ENCODE data around the gene UBR2.
A peak's percentile ranks its signal among the peaks of the same experiment; 100 is the strongest.

UBR2 gene

DNA sequence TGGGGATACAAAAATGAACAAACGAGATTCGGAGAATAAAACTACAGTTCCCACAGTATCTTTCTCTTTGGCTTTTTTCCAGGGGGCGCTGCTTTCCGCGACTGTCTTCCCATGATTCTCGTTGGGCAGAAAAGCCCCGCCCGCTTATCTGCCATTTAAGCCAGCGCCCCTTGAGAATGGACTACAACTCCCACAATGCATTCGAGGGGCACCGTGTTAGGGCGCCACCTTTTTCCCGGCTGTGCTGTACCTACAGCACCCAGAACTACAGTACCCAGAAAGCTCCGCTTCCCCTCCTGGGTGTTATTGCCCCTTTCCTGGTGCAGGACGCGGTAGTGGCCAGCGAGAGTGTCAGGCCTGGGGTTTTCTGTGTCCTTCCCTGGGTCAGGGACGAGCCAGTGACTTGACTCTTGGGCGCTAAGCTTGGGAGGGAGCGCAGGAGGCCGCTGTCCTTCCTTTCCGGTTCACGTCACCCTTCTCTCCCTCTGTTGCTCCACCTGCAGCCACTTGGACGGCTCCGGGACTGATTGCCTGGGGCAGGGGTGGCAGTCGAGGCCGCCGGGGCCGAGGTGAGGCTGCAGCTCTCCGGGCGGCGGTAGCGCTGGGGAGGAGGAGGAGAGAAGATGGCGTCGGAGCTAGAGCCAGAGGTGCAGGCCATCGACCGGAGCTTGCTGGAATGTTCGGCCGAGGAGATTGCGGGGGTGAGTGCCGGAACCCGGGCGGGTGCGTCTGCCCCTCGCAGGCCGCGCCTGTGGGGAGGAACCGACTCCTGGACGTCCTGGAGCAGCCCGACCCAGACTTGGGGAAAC, at the start of gene UBR2:
TSS of gene UBR2 (plus strand) at position 333 of the 809 bp plus-strand sequence. CDS start at position 624, 291 bp downstream.
- Histone ChIP-seq H3K4me3 (peak within 1 kb of the TSS; percentile 65 to 95 (median 82)), H3K27ac (peak within 1 kb of the TSS; percentile 72 to 99 (median 94))

DNA sequence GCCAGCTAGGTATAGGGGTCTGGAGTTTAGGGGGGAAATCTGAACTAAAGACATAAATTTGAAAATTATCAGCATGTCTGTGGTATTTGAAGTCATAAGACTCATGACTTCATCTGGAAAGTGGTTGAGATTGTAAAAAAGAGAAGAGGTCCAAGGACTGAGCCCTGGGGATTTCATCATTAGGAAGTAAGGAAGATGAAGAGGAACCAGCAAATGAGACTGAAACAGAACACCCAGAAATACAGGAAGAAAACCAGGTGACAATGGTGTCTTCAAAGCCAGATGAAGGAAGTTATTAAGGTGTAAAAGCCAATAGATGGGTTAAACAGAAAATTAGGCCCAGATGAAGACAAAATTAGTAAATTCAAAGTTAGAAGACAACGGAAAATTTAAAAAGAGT, 49.1 kb upstream of the UBR2 start:
- H3K27ac ChIP-seq = peak overlapping the region in 3 of 21 experiments; percentile 19 to 59 (median 38)
- H3K4me3 ChIP-seq = no peak overlapping the region

DNA sequence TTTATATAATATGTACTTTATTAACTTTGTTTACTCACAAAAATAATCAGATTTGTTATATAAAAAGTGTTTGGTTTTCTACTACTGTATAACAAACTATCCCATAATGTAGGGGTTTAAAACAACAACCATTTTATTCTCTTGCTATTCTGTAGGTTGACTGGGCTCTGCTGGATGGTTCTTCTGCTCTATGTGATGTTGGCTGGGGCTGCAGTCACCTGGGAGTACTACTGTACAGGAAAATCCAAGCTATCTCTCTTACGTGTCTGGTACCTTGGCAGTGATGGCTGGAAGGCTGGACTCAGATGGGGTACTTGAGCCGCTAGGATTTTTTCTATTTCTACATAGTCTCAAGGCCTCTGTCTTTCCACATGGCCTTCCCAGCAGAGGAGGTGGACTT, 44.0 kb upstream of the UBR2 start:
- no peak overlapping the region for H3K27ac ChIP-seq
- no peak overlapping the region for H3K4me3 ChIP-seq

DNA sequence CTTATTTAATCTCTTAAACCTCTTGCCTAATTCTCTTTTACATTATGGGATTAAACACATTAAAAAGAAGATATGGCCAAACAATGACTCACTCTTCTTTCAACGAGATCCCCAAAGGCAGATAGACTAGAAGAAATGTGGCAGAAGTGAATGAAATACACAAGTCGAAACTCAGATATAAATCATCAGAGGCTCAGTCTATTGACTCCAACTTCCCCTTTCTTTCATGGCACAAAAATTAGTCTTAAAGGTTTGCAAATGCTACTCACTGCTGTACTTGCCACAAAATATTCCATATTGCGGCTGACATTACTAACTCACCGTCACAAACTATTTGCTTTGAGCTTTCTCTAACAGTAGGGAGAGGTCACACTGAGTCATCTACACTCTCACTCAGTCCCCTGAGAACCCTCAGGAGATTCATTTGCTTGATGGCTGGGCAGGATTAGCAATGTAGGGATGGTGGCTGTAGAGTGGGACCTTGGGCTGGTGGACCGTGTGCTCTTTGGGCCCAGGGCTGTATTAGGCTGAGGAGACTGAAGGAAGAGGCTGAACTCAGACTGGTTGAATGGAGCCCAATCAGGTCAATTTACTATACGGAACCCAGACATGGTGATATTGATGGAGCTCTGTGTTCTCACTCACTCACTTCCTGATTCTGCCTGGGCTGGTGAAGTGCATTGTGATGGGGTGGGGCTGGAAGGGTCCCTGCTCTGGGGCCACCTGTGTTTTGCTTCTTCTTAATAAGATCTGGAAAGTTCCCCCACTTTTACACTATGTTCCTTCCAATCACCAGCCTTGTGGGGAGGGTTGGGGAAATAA, 42.8 kb upstream of the UBR2 start:
- H3K4me3 ChIP-seq = no peak overlapping the region
- H3K27ac ChIP-seq = peak overlapping the region in 2 of 21 experiments; percentile 11 to 34

DNA sequence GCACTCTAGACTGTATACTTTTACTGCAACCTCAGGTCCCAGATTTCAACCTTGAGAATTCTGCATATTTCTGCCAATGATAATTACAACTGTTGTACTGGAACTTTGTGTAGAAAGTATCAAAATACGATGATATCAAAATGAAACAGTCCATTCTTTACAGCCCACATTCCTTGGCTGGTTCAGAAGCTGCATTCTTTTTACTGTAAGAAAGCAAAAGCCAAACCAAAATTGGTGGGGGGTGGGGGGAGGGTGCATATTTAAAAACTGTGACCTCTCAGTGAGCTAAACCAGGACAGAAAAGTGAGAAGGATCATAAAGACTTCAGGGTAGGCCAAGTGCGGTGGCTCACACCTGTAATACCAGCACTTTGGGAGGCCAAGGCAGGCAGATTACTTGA, 41.8 kb upstream of the UBR2 start:
- Histone ChIP-seq H3K4me3 (no peak overlapping the region), H3K27ac (no peak overlapping the region)

DNA sequence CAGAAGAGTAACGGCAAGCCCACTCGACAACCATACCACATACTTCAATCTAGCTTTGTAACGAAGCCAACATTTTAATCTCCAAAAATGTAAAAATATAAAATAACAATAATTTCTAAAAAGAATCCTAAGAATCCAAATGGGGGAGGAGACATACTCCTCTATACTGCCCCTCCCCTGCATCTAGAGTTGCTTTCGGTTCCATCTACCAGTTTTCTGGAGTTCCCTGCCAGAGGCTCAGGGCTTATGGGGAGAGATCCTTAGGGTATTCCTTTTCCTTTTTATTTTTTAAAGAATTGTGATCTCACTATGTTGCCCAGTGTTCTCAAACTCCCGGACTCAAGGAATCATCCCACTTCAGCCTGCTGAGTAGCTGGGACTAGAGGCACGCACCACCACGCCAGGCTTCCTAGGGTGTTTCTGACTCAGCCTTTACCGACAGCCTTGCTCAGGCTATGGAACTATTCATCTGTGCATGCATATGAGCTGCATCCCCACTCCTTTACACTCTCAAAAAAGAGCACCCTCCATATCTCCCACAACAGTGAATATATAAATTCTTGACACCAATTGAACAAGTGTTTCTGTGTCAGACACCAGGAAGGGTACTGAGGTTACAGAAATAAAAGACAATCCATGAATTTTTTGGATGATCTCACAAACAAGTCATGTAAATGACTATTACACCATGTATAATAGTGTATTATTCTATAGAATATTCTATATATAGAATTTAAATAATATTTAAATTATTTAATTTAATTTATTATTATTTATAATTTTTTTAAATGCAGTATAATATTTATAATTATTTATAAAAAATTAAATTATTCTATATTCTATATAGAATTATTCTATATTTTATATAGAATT, 40.7 kb upstream of the UBR2 start:
- Histone ChIP-seq H3K27ac (no peak overlapping the region), H3K4me3 (no peak overlapping the region)

DNA sequence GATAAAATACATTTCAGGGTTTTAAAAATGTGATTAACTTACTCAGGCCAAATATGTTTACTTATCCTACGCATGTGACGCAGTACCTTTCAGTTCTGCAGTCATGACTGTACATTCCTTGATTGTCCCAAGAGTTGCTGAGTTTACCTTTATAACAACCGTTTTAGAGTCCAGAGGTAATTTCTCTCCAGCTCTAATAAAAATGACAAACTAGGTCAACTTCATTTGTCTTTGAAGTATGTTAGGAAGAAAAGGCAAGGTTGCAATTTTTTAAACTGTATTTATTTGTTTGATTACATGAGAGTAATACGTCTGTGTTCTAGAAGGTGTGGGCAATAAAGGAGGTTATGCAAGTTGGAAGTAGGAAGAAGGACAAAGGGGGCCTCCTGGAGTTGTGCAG, 38.6 kb upstream of the UBR2 start:
- Histone ChIP-seq H3K4me3 (no peak overlapping the region), H3K27ac (no peak overlapping the region)

DNA sequence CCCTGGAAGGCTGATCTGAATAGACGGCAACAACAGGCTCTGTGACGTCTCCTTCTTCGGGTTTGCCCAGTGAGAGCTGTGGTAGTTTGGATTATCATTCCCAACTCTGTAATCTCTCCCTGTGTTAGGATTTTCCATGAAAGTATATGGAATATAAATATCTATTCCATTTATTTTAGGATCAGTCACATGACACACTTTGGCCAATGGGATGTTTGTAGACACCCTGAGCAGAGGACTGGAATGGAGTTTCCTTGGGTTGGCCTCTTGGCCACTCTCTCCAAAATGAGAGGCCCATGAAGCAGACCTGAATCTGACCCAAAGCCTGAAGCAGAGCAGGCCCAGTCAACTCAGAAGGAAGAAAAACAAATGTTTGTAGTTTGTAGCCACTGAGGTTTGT, 37.2 kb upstream of the UBR2 start:
- Histone ChIP-seq H3K27ac (no peak overlapping the region), H3K4me3 (no peak overlapping the region)

DNA sequence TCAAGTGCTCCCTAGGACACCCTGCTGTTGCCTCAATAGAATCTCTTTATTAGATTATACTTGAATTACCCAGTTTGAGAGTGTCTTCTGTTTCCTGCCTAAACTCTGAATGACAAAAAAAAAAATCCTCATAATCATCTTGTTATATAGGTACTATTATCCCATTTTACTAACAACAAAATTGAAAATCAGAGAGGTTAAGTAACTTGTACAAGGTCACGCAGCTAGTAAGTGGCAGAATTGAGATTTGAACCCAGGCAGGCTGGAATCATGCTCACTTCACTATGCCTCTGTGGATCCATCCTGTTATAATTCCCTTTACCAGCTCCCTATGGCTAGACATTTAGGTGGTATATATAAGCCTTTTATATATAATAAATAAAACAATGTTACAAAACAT, 36.6 kb upstream of the UBR2 start:
- no peak overlapping the region for H3K4me3 ChIP-seq
- H3K27ac ChIP-seq = no peak overlapping the region

DNA sequence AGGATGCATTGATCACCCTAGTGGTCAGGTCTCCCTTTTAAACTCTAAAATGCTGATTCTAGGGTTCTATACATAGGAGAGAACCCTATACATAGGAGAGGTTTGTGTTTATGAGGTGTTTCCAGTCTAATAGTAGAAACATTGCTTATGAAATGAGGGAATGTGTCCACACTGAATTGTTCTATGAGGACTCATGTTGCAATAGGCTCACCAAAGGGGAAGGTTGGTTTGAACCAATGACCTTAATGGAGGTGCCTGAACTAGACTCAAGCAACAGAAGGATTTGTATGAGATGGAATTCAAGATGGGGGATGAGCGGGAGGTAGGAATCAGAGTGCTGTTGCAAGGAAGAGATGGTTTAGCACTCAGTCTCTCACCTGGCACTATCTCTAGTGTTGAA, 33.5 kb upstream of the UBR2 start:
- H3K4me3 ChIP-seq = no peak overlapping the region
- peak overlapping the region in 1 of 21 experiments; percentile 8 for H3K27ac ChIP-seq

DNA sequence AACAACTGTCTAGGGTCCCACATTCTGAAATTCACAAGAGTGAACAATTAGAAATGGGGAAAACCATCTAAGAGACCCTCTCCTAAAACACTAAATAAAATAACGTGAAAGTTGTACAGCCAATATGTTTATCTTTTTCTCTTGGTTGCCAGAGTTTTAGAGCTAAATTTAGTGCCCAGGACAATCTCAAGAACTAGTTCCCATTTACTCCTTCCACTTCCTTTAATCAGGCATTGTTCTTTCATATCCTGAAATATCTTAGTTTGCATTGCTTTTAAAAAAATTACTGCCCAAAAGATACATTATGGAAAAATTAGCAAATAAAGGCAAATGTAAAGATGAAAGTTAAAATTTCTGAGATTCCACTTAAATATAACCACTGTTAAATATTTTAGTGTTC, 33.1 kb upstream of the UBR2 start:
- Histone ChIP-seq H3K27ac (peak overlapping the region in 1 of 21 experiments; percentile 8), H3K4me3 (no peak overlapping the region)

DNA sequence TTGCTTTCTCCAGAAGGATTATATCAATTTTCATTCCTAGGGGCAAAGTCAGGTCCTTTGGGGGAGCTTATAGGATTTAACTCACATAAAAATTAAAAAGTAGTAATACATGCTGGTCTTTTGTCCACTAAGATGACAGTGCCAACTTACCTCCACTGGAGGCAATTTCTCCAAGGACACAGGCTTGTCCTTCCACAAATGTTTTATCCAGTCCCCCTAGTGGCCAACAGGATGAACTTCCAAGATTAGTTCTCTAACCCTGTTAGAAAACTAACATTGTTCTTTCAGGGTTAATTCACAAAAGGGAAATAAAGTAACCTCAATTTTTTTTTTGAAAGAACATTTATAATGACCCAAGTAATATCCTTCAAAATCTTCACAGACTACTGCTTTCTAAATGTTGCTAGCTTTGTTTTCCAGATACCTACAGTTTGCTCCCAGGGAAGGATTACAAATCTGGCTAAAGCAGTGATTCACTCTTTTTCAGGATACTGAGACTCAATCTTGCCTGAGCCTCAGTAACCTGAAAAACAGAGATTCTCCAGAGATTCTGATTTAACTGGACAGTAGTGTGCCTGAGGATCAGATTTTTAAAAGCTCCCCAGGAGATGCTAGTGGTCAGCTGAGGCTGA, 31.7 kb upstream of the UBR2 start:
- Histone ChIP-seq H3K27ac (no peak overlapping the region), H3K4me3 (no peak overlapping the region)

DNA sequence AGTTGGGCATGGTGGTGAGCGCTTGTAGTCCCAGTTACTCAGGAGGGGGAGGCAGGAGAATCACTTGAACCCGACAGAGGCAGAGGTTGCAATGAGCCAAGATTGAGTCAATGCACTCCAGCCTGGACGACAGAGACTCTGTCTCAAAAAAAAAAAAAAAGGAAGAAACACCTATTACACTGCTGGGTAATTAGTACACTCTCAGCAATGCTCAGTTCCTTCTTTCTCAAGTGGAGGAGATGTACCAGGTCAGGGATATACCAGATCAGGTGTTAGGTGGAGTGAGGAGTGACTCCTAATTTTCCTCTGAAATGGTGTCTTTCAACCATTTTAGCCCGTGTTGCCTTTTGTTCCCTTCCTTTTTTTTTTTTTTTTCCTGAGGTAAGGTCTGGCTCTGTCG, 30.0 kb upstream of the UBR2 start:
- Histone ChIP-seq H3K27ac (no peak overlapping the region), H3K4me3 (no peak overlapping the region)

DNA sequence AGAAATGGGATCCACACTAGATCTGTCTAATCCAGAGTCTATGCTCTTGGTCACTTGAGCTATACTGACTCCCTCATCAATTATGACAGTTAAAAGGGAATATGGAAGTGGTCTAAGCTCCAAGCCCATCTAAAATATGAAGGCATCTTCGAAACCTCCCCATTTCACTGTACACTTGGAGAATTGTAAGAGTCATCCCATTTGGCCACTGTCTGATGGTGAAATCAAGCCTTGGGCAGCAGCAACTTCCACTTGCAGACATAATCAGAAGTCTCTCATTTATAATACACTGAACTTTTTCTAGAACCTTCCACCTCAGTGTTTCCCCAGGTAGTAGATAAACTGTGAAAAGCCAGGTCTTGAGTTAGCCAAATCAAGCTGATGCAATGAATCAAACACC, 26.3 kb upstream of the UBR2 start:
- Histone ChIP-seq H3K27ac (no peak overlapping the region), H3K4me3 (no peak overlapping the region)

DNA sequence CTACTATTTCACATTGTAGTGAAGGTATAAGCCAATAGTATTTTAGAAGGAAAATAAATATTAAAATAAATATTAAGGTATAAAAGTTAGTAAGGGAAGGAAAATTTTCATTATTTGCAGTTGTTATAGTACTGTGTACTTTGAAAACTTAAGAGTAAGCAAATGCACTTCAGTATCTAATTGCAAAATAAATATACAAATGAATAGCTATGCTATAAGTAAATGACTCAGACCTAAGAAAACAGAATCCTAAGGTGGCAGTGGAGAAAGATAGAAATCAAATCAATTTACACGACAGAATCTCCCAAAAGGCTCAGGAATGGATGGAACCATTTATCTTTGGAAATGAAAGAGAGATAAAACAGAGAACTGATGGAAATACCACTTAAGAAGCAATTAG, 24.7 kb upstream of the UBR2 start:
- no peak overlapping the region for H3K4me3 ChIP-seq
- H3K27ac ChIP-seq = no peak overlapping the region

DNA sequence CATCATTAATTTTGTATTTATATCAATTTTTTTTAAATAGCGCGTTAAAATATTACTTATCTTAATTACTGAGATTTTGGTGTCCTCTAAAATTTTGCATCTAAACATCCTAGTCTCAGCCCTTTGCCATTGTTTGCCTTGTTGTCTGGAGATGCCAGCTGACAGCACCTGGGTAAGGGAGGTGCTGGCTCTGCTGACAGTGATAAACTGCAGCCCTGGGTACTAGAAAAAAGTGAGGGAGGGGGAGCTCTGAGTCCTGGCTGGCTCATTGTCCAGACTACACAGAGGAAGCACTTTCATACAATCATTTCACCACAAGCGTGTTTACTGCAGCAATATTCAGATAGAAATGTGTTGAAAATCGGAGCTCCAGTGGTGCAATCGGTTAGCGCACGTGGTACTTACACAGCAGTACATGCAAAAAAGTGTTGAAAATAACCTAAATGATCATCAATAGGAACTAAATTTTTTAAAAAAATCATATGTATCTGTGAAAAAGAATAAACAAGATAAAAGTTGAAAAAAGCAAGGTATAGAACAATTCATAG, 18.5 kb upstream of the UBR2 start:
- H3K27ac ChIP-seq = no peak overlapping the region
- no peak overlapping the region for H3K4me3 ChIP-seq

DNA sequence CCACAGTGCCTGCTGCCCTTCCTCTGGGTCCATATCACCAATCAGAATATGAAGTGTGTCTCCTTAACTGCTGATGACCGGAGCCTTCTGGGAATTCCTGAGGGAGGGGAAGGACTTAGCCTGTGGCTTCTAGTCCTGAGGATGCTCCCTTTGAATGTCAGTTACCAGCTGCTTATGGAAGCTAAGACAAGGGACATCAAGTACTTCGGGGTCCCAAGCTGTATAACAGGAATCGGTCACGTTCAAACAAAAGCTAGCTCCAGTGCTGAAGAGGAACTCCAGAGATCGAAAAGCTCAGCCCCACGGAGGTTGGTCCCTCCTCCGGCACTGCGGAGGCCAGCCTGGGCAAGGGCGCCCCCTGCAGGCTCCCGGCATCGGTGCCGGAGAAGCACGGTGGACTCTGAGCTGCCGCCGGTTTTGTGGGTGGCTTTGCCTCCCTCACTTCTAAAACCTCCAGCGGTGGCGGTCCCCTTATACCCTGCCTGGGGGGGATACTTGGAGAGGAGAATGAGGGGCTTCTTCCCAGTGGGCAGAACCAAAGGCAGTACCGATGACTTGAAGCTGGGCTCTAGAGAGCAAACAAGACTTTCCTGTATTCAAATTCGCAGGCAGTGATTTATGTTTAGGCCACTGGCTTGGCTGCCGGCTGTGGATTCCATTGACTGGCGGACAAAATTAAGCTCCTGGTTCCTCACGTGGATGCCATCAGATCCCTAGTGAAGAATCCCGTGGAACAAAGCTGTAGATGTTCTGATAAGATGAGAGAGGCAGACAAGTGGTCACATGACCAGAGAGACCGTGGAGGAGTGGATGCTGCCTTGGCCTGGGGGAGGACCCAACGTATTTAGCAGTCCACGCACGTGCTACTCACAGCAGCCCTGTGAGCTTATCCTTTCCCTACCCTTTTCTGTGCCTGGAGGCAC, 16.2 kb upstream of the UBR2 start:
- H3K4me3 ChIP-seq = peak overlapping the region in 6 of 7 experiments; percentile 17 to 37 (median 32)
- peak overlapping the region in 17 of 21 experiments; percentile 10 to 75 (median 60) for H3K27ac ChIP-seq

DNA sequence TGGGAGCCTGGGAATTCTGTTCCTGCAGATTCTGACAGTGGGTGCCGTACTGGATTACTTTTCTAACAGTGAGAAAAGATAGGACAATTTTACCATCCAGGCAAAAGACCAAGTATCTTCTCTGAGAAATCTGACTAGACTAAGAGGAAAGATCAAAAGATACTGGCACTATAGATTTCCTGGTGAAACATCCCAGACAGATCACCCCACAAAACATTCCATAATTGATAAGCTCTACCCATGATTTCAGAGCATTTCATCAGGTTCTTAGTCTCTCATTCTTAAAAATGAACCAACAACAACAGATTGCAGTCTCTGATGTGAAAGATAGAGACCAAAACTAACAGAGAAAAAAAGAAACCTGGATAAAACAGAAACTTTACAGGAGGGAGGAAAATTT, 13.6 kb upstream of the UBR2 start:
- no peak overlapping the region for H3K27ac ChIP-seq
- H3K4me3 ChIP-seq = no peak overlapping the region

Measured in skin epidermis (tissue), 12 donors.